H1 (cell line): ENCODE measurements around the gene MYO18A. TPM values are rescaled to one million over a fixed set of nuclear protein-coding genes. Genes with fewer than 3 reads are reported as not detected.

Experiments used
- CTCF ChIA-PET: fragments of 300-600 bp; sonication (Branson Sonifier 250); formaldehyde crosslinking; loops from one replicate; lab custom pipeline; 2021; ENCODE audit not compliant: partially characterized antibody; lab: Charles Lee
- POLR2A ChIA-PET: fragments of 300-600 bp; sonication (Branson Sonifier 250); formaldehyde crosslinking; loops from one replicate; lab custom pipeline; 2021; ENCODE audit warnings: inconsistent platforms; ENCODE audit not compliant: partially characterized antibody; lab: Charles Lee
- DNase-seq, 2 experiments: peaks; one replicate each; pipeline versions ENCODE4 v3.0.0 to v3.0.0-alpha.2; 2010 to 2022; ENCODE audit warnings: low spot score in 2 of 2, low read depth in 1 of 2, mixed read lengths in 1 of 2
- FAIRE-seq: peaks from 2 replicates; lab custom pipeline; 2011; peaks lifted over from hg19 to GRCh38; lab: Jason Lieb, UNC
- H2AFZ ChIP-seq: 2 replicates; pipeline ENCODE4 v1.8.1; 2012; ENCODE audit warnings: low read length, inconsistent platforms
- H2AK5ac ChIP-seq: 2 replicates; pipeline ENCODE4 v1.6.1; 2013; ENCODE audit warnings: low read depth, low read length
- H2BK120ac ChIP-seq: replicated peaks from 2 replicates; pipeline ENCODE3; 2013; ENCODE audit warnings: low read depth, low read length, inconsistent platforms
- H2BK12ac ChIP-seq: 2 replicates; pipeline ENCODE4 v1.6.1; 2013; ENCODE audit warnings: low read depth, low read length
- H2BK15ac ChIP-seq: 2 replicates; pipeline ENCODE4 v1.6.1; 2013; ENCODE audit warnings: low read length
- H2BK20ac ChIP-seq: 2 replicates; pipeline ENCODE4 v1.6.1; 2013; ENCODE audit warnings: low read length
- H2BK5ac ChIP-seq: 2 replicates; pipeline ENCODE4 v1.6.1; 2013; ENCODE audit warnings: low read depth, low read length
- H3K14ac ChIP-seq: 2 replicates; pipeline ENCODE4 v1.6.1; 2013; ENCODE audit warnings: inconsistent platforms; ENCODE audit not compliant: insufficient read length
- H3K18ac ChIP-seq: 2 replicates; pipeline ENCODE4 v1.6.1; 2013; ENCODE audit warnings: low read length; ENCODE audit errors: extremely low read depth
- H3K23ac ChIP-seq: 2 replicates; pipeline ENCODE4 v1.6.1; 2013; ENCODE audit warnings: inconsistent platforms; ENCODE audit not compliant: insufficient read length
- H3K23me2 ChIP-seq: 2 replicates; pipeline ENCODE4 v1.6.1; 2013; ENCODE audit warnings: low read depth, low read length
- H3K27ac ChIP-seq: 2 replicates; pipeline ENCODE4 v1.6.1; 2011; ENCODE audit warnings: low read depth, low read length, inconsistent platforms
- H3K27me3 ChIP-seq, 4 experiments: replicated peaks in 1 of 4; 1 replicate in 1 of 4; 2 replicates in 3 of 4; pipeline versions ENCODE4 v1.6.1 to v1.8.1; 2011 to 2013; ENCODE audit warnings: low read length in 3 of 4, mild to moderate bottlenecking in 3 of 4, inconsistent platforms in 2 of 4, mixed read lengths in 2 of 4, moderate library complexity in 1 of 4; ENCODE audit not compliant: control insufficient read depth in 3 of 4, insufficient read depth in 3 of 4; ENCODE audit errors: extremely low read depth in 1 of 4
- H3K36me3 ChIP-seq, 4 experiments: 2 replicates each; pipeline versions ENCODE4 v1.6.1 to v1.8.1; 2011 to 2013; ENCODE audit warnings: mild to moderate bottlenecking in 4 of 4, low read length in 3 of 4, moderate library complexity in 2 of 4, control low read depth in 1 of 4, inconsistent platforms in 1 of 4; ENCODE audit not compliant: insufficient read depth in 4 of 4, control insufficient read depth in 2 of 4
- H3K4ac ChIP-seq: replicated peaks from 2 replicates; pipeline ENCODE3; 2013; ENCODE audit warnings: low read length, low read depth, mixed read lengths, inconsistent platforms; ENCODE audit not compliant: insufficient read length
- H3K4me1 ChIP-seq, 4 experiments: replicated peaks in 1 of 4; 1 replicate in 1 of 4; 2 replicates in 3 of 4; pipeline versions ENCODE4 v1.6.1 to v1.8.1; 2011 to 2013; ENCODE audit warnings: low read length in 3 of 4, inconsistent platforms in 2 of 4, mixed read lengths in 1 of 4; ENCODE audit not compliant: insufficient read depth in 4 of 4, control insufficient read depth in 3 of 4
- H3K4me2 ChIP-seq, 2 experiments: 2 replicates each; pipeline versions ENCODE4 v1.6.1 to v1.8.1; 2011 to 2013; ENCODE audit warnings: low read depth in 2 of 2, low read length in 2 of 2, control low read depth in 1 of 2, inconsistent platforms in 1 of 2, mild to moderate bottlenecking in 1 of 2; ENCODE audit not compliant: insufficient read depth in 1 of 2
- H3K4me3 ChIP-seq, 4 experiments: fragments of 200-600, 300-600 bp in 1 of 4; sonication (generic), shearing (Covaris generic), sonication (Bioruptor Twin) in 1 of 4; 2 replicates each; pipeline versions ENCODE4 v1.5.1 to v1.8.1; 2011 to 2016; ENCODE audit warnings: low read length in 4 of 4, low read depth in 3 of 4, control low read depth in 2 of 4, inconsistent platforms in 2 of 4, mild to moderate bottlenecking in 2 of 4, mixed read lengths in 1 of 4, moderate library complexity in 1 of 4; ENCODE audit not compliant: insufficient read depth in 2 of 4; ENCODE audit errors: extremely low read depth in 1 of 4
- H3K56ac ChIP-seq: replicated peaks from 2 replicates; pipeline ENCODE3; 2013; ENCODE audit warnings: low read depth, mild to moderate bottlenecking, mixed read lengths, low read length, inconsistent platforms; ENCODE audit not compliant: insufficient read length
- H3K79me1 ChIP-seq: 2 replicates; pipeline ENCODE4 v1.6.1; 2013; ENCODE audit warnings: low read depth, low read length, control low read depth
- H3K79me2 ChIP-seq, 2 experiments: 2 replicates each; pipeline versions ENCODE4 v1.6.1 to v1.8.1; 2012 to 2013; ENCODE audit warnings: low read length in 2 of 2, mild to moderate bottlenecking in 2 of 2, inconsistent platforms in 1 of 2; ENCODE audit not compliant: insufficient read depth in 2 of 2, control insufficient read depth in 1 of 2
- H3K9ac ChIP-seq, 4 experiments: replicated peaks in 1 of 4; 1 replicate in 1 of 4; 2 replicates in 3 of 4; pipeline versions ENCODE4 v1.6.1 to v1.8.1; 2011 to 2013; ENCODE audit warnings: low read depth in 3 of 4, low read length in 3 of 4, control low read depth in 2 of 4, mild to moderate bottlenecking in 2 of 4, moderate library complexity in 2 of 4, inconsistent platforms in 1 of 4; ENCODE audit errors: extremely low read depth in 1 of 4
- H3K9me3 ChIP-seq, 2 experiments: 2 replicates each; pipeline versions ENCODE4 v1.6.1 to v1.8.1; 2012 to 2013; ENCODE audit warnings: mild to moderate bottlenecking in 2 of 2, moderate library complexity in 2 of 2, control low read depth in 1 of 2, inconsistent platforms in 1 of 2, low read depth in 1 of 2, low read length in 1 of 2, mixed read lengths in 1 of 2; ENCODE audit not compliant: insufficient read depth in 2 of 2
- H4K20me1 ChIP-seq, 2 experiments: replicated peaks in 1 of 2; 2 replicates each; pipeline versions ENCODE3 to v1.8.1; 2011 to 2013; ENCODE audit warnings: inconsistent platforms in 2 of 2, low read length in 2 of 2, mild to moderate bottlenecking in 1 of 2; ENCODE audit not compliant: insufficient read depth in 2 of 2, control insufficient read depth in 1 of 2
- H4K5ac ChIP-seq: 2 replicates; pipeline ENCODE4 v1.6.1; 2013; ENCODE audit warnings: low read length, low read depth, mixed read lengths, inconsistent platforms; ENCODE audit not compliant: insufficient read length
- H4K8ac ChIP-seq: 2 replicates; pipeline ENCODE4 v1.8.0; 2013; ENCODE audit warnings: mild to moderate bottlenecking, moderate library complexity, low read length, inconsistent platforms; ENCODE audit not compliant: insufficient read depth; ENCODE audit errors: extremely low read depth
- H4K91ac ChIP-seq: replicated peaks from 2 replicates; pipeline ENCODE3; 2013; ENCODE audit warnings: low read length, mixed read lengths, inconsistent platforms; ENCODE audit not compliant: insufficient read length
- ATF2 ChIP-seq: IDR thresholded peaks from 2 replicates; pipeline ENCODE4 v1.6.1; 2012; ENCODE audit warnings: low read length, inconsistent platforms
- CBX8 ChIP-seq: fragments of 300-800, 300-1000 bp; sonication (generic); IDR thresholded peaks from 2 replicates; pipeline ENCODE4 v1.7.1; 2016; ENCODE audit warnings: low read depth, low read length, borderline replicate concordance
- EP300 ChIP-seq, 2 experiments: IDR thresholded peaks; 1 replicate in 1 of 2; 2 replicates in 1 of 2; pipeline ENCODE4 v1.6.1; 2011 to 2012; ENCODE audit warnings: low read depth in 2 of 2, low read length in 2 of 2, mild to moderate bottlenecking in 2 of 2, borderline replicate concordance in 1 of 2, inconsistent platforms in 1 of 2, moderate library complexity in 1 of 2
- GABPA ChIP-seq: IDR thresholded peaks from 2 replicates; pipeline ENCODE4 v1.6.1; 2011; ENCODE audit warnings: mild to moderate bottlenecking, low read length, moderate library complexity, borderline replicate concordance; ENCODE audit not compliant: insufficient read depth
- HDAC6 ChIP-seq: IDR thresholded peaks from one replicate; pipeline ENCODE4 v1.7.1; 2012; ENCODE audit warnings: low read depth, mild to moderate bottlenecking, inconsistent platforms, low read length, moderate library complexity
- JUN ChIP-seq: IDR thresholded peaks from 2 replicates; pipeline ENCODE4 v1.6.1; 2011; ENCODE audit warnings: low read depth, mild to moderate bottlenecking, improper control_type of control experiment, low read length
- RBBP5 ChIP-seq: IDR thresholded peaks from 2 replicates; pipeline ENCODE4 v1.7.1; 2012; ENCODE audit warnings: low read depth, mild to moderate bottlenecking, inconsistent platforms, low read length, moderate library complexity, borderline replicate concordance
- SAP30 ChIP-seq: fragments of 300-600 bp; sonication (generic); IDR thresholded peaks from 2 replicates; pipeline ENCODE4 v1.7.1; 2012; ENCODE audit warnings: low read length, moderate library complexity, mild to moderate bottlenecking, inconsistent platforms; ENCODE audit not compliant: insufficient read depth, insufficient replicate concordance
- SUZ12 ChIP-seq: fragments of 200-600 bp; sonication (generic); IDR thresholded peaks from 2 replicates; pipeline ENCODE4 v1.6.1; 2012; ENCODE audit warnings: mild to moderate bottlenecking, inconsistent platforms, low read length, moderate library complexity, mixed read lengths
- WGBS, 2 experiments: shearing (Covaris generic) in 1 of 2; methylation state at CpG; one replicate each; pipeline versions ENCODE4 v1.1.6 to v1.1.7; 2013 to 2015; ENCODE audit warnings: low lambda C conversion rate in 2 of 2, mixed read lengths in 2 of 2, inconsistent platforms in 1 of 2, low coverage in 1 of 2, missing lambda C conversion rate in 1 of 2; ENCODE audit not compliant: insufficient replicate concordance in 2 of 2, insufficient coverage in 1 of 2, insufficient read length in 1 of 2; ENCODE audit errors: extremely low coverage in 1 of 2, missing lambda C conversion rate in 1 of 2; 5-methylcytosine and 5-hydroxymethylcytosine counted together
- polyA plus RNA-seq, 7 experiments: library from polyadenylated mRNA; depleted of rRNA in 3 of 7; stranded (reverse) in 5 of 7; unstranded in 2 of 7; fragments of >200 nt in 5 of 7; fragments of 200-250 nt in 2 of 7; gene quantifications; 1 replicate in 5 of 7; 2 replicates in 1 of 7; 4 replicates in 1 of 7; pipeline versions ENCODE4 v1.2.1 to v1.2.3, GENCODE V29; 2011 to 2013; ENCODE audit warnings: missing spikeins in 2 of 7, mixed read lengths in 2 of 7
- total RNA-seq: library from RNA; stranded (reverse); fragmentation: NEBNext Ultra II Directional; extraction: Animal tissue kit (Norgen Biotek cat#: 25700); gene quantifications from 2 replicates; pipeline ENCODE4 v1.2.1, GENCODE V29; 2021

The MYO18A gene
- total and polyA plus RNA-seq, 2 of the 8 experiments (the other 6 are each of a cell fraction or from before 2014, with no cell fraction given), result 7.6 to 43.8 TPM

- no peak overlapping the region for H2AFZ ChIP-seq
- H4K5ac ChIP-seq, result no peak overlapping the region
- POLR2A ChIA-PET, result interaction anchor here (0.6 kb wide), 1 partner anchor 18 kb away, joined by 3 read pairs; no protein-coding TSS in a partner anchor
- H3K9me3 ChIP-seq, result no peaks in the 10 kb centered on the region
- H3K36me3 ChIP-seq, result peaks cover 0 to 13% (median 3%) of the 10 kb centered on the region in 4 experiments; a peak in 3 of 8 replicates
- H2BK15ac ChIP-seq, result no peak overlapping the region
- H3K23ac ChIP-seq, result no peak overlapping the region
- H3K14ac ChIP-seq, result no peak overlapping the region
- H3K4ac ChIP-seq, result no peak overlapping the region
- peaks cover 0 to 18% of the 10 kb centered on the region in 2 experiments; a peak in 2 of 4 replicates for H3K79me2 ChIP-seq
- H3K18ac ChIP-seq, result no peak overlapping the region
- no peak overlapping the region for H4K91ac ChIP-seq
- no peak overlapping the region for H2BK5ac ChIP-seq
- 91% methylated on average over 9 of the region's 9 CpGs; no CpG with 5 or more reads in 1 of the 2 experiments for WGBS, 2 experiments
- DNase-seq, result no peak
- no peaks in the 10 kb centered on the region; a peak in 1 of 7 replicates for H3K4me1 ChIP-seq
- H3K23me2 ChIP-seq, result no peaks in the 10 kb centered on the region
- H3K27me3 ChIP-seq, result no peaks in the 10 kb centered on the region
- H3K56ac ChIP-seq, result no peak overlapping the region
- no peak overlapping the region for H3K9ac ChIP-seq
- H2AK5ac ChIP-seq, result no peak overlapping the region
- CTCF ChIA-PET, result interaction anchor here (0.7 to 42.5 kb wide), 3 partner anchors 10 to 49 kb away, joined by 4 to 731 read pairs (median 731); partner anchors contain the start of gene MYO18A
- H2BK20ac ChIP-seq, result no peak overlapping the region
- H4K8ac ChIP-seq, result no peak overlapping the region
- no peak overlapping the region for H2BK12ac ChIP-seq
- H4K20me1 ChIP-seq, result peaks cover 0 to 9% of the 10 kb centered on the region in 2 experiments
- H2BK120ac ChIP-seq, result no peak overlapping the region
- H3K4me3 ChIP-seq, result no peak overlapping the region
- H3K79me1 ChIP-seq, result peaks cover 2% of the 10 kb centered on the region
- no peak for FAIRE-seq
- no peak overlapping the region for H3K27ac ChIP-seq
- no peak overlapping the region for H3K4me2 ChIP-seq
- TF ChIP-seq HDAC6 (no peak), SUZ12 (no peak), ATF2 (no peak), EP300 (IDR thresholded peaks at IDR 0.05; ENCODE audit: borderline replicate concordance in 1 of 2, low read depth in 2 of 2, low read length in 2 of 2) (no peak), CBX8 (no peak), GABPA (no peak), SAP30 (no peak), RBBP5 (no peak), JUN (no peak)
Measured at GRCh38 chr17:29169806-29170591, 10.2 kb downstream of the MYO18A start.
